HTR-8/SVneo (cell line): Measurements from ENCODE around the gene LRRC27.

ENCODE experiments used
- DNase-seq: peaks from one replicate; pipeline ENCODE4 v3.0.0; 2011; ENCODE audit warnings: low spot score, mixed read lengths; ENCODE audit not compliant: insufficient read length
- FAIRE-seq: peaks from 2 replicates; lab custom pipeline; 2011; peaks lifted over from hg19 to GRCh38; lab: Jason Lieb, UNC

LRRC27 gene

DNA sequence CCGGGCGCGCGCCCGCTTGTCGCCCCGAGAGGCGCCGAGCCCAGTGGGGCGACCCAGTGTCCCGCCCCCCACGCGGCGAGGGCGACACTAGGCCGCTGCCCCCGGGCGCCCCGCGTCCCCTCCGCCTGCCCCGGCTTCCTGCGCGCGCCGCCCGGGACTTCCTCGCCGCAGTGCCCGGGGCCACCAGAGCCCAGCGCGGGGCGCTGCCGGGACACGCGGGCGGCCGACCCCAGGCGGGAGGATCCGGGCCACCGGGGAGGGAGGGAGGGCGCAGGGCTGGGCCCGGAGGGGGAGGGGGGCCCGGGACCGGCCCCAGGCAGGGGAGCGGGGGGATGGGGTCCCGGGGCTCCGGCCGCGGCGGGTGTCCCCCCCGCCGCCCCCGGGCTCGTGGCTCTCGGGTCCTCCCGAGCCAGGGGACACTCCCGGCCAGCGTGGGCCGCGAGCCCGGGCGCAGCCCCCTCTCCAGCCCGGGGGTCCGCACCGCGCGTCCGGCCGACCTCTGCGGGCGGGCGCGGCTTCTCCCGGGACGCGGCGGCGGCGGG, 64.6 kb downstream of the LRRC27 start:
- no peak for FAIRE-seq

DNA sequence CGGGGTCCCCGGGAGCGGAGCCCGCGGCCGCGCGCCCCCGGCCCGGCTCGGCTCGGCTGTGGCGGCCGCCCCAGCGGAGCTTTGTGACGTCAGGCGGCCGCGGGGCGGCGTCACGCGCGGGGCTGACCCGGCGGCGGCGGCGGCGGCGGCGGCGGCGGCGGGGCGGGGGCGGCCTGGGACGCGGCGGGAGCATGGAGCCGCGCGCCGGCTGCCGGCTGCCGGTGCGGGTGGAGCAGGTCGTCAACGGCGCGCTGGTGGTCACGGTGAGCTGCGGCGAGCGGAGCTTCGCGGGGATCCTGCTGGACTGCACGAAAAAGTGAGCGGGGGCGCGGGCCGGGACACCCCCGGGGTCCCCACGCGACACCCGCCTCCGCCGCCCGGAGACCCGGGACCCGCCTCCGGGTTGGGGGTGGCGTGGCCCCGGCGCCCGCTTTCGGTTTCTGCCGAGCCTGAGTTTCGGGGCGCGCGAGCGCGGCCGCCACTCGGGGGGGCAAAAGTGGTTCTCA, 65.1 kb downstream of the LRRC27 start, which contains the start of gene PWWP2B:
TSS of gene PWWP2B (plus strand) at position 165 of the 506 bp plus-strand sequence. CDS start at position 192, 27 bp downstream.
- no peak for FAIRE-seq
- no peak for DNase-seq

More for the DNA sequence above, 64.6 kb downstream of the LRRC27 start:
- DNase-seq: peak; percentile 42

DNA sequence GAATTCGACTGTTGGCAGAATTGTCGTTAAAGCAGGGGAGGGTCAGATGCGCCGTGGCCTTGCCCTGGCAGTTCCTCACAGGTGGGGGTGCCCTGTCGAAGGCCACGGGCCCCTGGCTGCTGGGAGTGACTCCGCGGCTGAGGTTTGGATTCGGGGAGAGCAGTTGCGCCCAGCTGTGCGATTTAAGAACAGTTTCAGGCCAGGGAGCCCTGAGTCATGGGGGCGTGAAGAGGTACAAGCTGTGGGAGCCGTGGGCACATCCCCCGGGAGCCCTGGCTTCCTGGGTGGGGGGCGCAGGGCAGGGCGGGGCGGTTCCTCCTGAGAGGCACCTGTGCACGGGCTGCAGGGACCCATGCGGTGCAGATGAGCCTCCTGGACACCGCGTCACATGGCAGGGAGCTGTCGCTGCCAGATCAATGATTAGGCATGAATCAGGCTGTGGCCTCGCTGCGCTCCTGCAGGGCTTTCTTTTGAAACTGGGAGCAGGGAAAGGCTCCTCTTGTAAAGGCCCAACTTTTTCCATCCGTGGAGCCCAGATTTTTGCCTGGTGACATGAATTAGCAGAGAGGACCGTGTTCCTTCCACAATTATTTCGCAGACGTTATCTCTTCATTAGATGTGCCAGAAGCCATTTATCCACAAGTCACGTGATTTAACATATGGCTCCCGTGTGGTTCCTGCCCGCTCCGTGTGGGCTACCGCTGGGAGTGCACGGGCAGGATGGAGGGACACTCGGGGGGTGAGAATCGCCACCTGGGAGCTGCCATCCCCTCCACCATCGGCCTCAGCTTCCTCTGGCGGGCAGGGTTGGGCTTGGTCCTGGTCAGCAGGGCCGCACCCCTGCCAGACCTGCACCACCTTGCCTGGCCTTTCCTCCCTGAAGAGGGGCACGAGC, 65.9 kb downstream of the LRRC27 start:
- DNase-seq (no peak), FAIRE-seq (no peak)

DNA sequence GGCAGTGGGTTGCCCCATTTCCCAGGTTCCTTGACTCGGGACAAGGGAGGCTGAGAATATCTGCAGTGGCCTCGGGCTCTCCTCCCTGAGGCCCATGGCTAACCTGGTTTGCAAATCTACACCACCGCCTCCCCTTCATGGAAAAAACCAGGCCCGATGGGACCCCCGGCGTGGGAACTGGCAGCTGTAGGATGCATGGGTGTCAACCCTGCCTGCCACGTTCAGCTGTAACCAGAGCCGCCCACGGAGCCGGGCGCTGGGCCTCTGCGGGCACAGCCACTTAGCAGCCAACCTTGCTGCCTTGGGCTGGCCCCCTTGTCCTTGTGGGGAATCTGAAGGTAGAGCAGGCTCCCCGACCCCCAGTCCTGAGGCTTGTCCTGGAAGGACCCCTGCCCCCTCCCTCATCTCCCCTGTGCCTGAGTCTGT, 66.6 kb downstream of the LRRC27 start:
- FAIRE-seq: no peak
- DNase-seq: no peak

DNA sequence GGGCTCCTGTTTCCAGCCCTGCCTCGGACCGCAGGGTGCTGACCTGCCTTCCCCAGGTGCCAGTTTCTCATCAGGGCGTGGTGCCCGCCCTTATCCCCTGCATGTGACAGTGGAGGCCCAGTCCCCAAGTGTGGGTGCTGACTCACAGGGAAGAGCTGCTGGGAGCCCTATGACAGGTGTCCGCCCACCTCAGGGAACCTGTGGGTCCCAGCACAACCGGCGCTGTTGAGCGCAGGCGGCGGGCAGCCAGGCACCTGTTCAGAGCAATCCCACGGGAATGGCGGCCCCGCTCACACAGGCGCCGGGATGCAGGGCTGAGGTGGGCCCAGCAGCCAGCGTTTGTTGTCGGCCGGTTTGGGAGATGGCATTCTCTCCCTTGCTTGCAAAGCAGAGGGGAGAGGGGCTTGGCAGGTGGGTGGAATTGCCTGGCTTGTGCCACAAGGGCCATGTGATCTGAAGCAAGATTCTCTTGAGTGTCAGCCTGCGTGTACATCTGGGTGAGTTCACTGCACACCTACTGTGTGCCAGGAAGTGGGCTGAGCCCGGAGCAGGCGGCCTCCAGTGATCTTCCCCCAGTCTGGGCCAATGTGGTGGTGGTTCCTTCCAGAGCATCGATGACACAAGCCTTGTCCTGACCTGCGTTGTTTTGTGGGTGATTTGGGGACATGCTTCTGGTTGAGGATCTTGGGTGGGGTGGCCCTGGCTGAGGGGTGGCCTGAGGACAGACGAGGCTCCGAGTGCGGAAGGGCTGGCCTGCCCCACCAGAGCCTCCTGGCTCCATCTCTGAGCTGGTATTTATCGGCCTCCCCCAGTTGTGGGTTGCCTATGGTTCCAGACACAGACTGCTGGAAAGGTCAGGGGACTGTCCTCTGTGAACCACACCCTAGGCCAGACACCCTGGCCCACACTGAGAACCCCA, 67.4 kb downstream of the LRRC27 start:
- FAIRE-seq (no peak), DNase-seq (no peak)

DNA sequence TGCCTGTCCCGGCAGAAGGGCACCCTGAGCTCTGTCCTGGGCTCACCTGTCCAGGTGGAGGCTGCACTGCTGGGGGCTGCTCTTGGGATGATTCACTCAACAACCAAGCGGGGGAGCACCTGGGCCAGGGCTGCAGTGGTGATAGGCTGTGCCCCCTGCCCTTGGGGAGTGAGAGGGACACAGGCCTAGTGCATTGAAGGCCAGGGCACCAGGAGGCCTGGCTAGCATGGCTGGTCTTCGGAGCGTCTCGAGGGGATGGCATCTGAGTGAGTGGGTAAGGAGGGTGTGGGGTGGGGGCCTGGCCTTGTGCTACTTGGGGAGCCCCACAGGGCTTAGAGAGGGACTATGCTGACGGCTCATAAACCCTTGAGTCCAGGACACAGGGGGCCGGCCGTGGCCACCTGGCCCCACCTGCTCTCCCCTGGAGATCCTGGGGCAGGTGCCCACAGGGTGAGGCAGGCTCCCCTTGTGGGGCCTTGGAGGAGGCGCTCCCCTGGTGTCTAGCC, 68.1 kb downstream of the LRRC27 start:
- FAIRE-seq (no peak), DNase-seq (no peak)

DNA sequence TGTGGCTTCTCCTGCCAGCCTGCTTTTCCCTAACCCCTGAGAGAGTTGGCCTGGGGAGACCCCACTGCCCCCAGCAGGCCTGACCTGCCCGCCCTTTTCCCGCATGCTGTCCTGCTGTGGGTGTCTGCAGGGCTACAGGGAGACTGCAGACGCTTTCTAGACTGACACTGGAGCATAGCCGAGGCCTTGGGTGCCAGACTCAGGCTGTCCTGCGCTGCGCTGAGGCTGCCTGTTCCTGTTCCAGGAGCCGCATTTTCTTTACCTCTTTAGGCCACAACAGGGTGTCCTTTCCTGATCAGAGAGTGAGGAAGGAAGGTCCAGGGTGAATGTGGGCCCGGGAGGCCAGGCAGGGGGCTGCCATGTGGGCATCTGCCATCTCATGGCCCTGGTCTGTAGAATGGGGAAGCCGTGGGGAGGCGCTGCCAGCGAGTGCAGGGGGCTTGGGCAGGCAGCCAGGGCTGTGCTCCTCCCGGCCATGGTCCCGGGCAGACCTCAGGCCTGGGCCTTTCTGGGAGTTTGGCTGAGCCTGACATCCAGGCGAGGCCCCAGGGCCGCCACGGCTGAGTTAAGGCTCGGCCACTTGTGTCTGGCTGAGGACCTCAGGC, 68.7 kb downstream of the LRRC27 start:
- FAIRE-seq (no peak), DNase-seq (no peak)

DNA sequence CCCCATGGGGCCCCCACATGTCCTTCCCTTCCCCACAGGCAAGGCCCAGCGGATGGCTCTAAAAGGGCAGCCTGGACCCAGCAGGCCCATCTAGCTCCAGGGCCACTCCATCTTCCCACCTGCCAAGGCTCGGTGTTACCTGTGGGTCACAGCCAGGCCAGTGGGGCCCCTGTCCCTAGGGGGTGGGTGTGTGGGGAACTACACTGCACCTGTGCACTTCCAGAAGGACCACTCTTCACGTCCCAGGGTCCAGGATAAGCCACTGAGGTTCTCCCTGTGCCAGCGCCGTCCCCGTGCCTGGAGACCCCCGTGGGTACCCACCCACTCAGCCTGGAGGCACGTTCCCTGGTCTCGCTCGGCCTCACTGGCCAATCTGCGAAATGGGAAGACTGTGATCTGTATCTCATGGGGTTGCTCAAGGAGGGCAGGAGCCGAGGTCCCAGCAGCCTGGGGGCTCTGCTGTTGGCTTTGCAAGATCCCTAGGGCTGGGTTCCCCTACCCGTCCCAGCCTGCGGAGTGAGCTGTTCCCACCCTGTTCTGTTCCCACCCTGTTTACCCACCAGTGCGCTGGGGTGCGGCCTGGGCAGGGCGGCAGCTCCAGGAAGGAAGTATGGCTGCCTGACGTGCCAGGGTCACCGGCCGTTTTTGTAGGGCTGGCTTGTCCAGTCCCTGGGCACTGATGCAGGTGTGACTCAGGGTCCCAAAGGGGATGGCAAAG, 69.6 kb downstream of the LRRC27 start:
- FAIRE-seq (no peak), DNase-seq (no peak)

DNA sequence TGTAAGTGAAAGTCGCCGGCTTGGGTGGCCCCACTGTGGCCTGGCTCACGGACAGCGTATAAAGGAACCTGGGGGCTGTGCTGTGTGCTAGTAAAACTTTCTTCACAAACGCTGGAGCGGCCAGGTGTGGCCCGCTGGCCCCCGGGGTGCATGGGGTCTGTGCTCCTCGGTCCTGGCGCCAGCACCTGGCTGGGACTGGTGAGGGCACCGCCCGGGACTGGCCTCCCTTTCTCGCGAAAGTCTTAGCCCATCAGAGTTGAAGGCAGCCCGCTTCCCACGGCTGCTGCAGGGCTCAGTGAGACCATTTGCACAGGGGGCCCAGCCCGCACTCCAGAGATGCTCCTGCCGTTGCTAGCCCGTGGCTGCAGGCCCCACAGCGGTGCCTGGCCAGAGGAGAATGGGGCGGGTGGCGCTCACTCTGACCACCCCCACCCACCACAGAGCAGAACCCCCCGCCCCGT, 70.8 kb downstream of the LRRC27 start:
- DNase-seq: no peak
- no peak for FAIRE-seq

DNA sequence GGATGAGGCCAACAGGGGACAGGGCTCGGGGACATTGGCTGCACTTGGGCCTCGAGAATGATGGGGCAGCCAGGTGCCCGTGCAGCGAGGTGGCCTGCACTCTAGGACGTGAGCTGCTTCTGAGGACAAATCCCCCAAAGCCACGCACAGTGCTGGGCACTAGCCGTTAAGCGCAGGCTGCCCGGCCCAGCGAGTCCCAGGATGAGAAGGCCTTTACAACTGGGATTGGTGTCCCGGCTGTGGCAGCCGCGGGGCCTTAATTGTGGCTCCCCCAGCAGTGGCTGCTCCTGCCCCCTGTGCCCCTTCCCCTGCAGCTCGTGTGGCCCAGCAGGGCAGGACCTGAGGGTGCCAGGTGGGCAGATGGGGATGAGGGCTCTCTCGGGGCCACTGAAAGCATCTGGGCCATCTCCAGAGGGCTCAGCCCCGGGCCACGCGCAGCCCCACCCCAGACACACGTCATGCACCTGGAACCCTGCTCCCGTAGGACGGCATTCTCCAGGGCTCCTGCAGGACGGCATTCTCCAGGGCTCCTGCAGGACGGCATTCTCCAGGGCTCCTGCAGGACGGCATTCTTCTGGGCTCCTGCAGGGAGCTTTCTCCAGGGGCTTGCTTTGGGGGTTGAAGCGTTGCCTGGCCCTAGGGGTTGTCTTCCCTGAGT, 71.6 kb downstream of the LRRC27 start:
- no peak for FAIRE-seq
- DNase-seq: no peak

DNA sequence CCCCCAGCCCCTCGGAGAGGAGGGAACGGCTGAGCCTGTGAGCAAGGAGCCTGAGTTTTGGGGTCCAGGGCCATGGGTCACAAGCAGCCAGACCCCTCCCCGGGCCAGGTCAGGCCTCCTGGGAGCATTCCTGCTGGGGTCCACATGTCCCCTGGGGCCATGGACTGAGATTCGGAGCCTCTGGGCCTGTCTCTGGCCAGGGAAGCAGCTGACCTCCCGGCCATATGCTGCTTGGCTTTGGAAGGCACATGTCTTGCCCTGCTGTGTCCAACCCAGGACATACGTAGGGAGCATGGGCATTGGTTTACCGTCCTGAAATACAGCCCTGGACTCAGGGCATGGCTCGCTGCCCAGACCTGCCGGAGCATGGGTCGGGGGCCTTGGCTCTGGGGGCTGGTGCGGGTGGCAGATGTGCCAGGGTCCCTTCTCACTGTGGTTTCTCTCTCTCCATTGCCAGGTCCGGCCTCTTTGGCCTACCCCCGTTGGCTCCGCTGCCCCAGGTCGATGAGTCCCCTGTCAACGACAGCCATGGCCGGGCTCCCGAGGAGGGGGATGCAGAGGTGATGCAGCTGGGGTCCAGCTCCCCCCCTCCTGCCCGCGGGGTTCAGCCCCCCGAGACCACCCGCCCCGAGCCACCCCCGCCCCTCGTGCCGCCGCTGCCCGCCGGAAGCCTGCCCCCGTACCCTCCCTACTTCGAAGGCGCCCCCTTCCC, 72.3 kb downstream of the LRRC27 start:
- DNase-seq: no peak
- FAIRE-seq: no peak

DNA sequence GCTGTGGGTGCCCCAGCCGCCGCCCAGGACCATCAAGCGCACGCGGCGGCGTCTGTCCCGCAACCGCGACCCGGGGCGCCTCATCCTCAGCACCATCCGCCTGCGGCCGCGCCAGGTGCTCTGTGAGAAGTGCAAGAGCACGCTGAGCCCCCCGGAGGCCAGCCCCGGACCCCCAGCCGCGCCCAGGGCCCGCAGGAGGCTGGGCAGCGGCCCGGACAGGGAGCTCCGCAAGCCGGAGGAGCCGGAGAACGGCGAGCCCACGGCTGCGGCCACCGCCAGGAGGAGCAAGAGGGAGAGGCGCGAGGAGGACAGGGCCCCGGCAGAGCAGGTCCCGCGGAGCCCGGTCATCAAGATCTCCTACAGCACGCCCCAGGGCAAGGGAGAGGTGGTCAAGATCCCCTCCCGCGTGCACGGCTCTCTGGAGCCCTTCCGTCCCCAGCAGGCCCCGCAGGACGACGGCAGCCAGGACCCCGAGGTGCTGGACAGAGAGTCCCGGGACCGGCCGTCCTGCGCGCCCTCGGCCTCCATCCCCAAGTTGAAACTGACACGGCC, 73.0 kb downstream of the LRRC27 start:
- DNase-seq (no peak), FAIRE-seq (no peak)

DNA sequence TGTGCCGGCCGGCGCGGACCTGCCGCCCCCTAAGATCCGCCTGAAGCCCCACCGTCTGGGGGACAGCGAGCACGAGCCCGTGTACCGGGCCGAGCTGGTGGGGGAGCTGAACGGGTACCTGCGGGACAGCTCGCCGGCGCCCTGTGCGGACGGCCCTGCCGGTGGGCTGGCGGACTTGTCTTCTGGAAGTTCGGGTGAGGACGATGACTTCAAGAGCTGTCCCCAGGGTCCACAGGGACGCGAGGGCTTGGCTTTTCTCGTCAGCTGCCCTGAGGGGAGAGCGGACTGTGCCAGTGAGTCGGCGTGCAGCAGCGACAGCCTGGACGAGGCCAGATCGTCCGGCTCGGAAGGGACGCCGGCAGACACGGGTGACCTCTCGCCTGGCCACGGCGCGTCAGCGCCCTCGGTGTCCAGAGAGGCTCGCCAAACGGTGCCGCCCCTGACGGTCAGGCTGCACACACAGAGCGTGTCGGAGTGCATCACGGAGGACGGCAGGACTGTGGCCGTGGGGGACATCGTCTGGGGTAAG, 73.5 kb downstream of the LRRC27 start:
- no peak for FAIRE-seq
- DNase-seq: no peak

DNA sequence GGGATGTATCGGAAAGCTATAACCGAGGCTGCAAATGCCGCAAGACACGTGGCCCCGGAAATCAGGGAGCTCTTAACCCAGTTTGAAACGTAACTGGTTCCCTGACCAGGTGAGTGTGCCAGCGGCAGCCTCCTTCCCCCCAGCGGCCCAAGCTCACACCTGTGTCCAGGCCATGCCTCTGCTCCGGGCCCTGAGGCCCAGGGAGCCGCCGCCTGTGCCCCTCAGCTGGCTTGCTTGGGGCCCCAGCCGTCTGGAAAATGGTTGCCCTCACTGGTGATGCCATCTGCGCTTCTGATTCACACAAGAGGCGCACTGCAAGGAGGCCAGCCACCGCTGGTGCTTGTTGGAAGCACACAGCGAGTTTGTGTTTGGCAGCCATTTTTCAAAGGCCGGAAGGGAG, 74.2 kb downstream of the LRRC27 start:
- FAIRE-seq (no peak), DNase-seq (no peak)

DNA sequence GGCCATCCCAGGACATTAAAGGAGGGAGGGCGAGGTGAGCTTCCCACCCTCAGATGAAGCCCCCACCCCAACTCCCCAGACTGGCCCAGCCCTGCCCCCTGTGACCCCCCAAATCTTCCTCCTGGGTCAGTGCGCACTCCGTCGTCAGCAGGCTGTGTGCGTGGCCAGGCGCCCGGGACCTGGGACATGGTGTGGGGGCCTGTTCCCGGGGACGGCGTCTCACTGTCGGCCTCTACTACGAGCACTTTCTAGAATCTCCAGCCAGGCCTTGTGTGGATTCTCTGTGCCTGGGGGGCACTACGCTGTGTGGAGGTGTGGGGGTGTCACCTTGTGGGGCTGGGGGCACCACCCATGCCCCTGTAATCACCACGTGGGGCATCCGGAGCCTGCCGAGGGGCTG, 74.8 kb downstream of the LRRC27 start:
- FAIRE-seq (no peak), DNase-seq (no peak)

DNA sequence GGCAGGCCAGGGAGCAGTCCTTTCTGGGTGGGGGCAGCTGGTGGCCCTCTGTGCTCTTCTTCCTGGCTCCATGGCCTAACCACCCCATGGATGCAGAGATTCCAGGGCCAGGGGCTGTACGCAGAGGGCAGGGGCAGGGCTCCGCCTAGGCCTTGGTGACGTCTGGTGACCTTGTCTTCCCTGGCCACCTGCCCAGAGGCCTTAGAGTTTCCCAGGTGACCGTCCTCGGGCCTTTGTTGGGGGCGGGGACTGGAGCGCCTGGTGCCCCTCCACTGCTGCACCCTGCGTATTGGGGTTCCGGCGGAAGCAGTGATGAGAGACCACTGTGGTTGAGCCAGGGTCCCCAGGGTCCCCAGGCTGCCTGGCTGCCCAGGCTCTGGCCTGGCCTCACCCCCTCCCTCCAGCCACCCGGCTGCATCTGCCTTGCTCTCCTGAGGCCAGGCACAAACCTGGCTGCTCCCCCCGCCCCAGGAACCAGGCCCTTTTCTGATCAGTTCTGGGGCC, 75.3 kb downstream of the LRRC27 start:
- no peak for FAIRE-seq

DNA sequence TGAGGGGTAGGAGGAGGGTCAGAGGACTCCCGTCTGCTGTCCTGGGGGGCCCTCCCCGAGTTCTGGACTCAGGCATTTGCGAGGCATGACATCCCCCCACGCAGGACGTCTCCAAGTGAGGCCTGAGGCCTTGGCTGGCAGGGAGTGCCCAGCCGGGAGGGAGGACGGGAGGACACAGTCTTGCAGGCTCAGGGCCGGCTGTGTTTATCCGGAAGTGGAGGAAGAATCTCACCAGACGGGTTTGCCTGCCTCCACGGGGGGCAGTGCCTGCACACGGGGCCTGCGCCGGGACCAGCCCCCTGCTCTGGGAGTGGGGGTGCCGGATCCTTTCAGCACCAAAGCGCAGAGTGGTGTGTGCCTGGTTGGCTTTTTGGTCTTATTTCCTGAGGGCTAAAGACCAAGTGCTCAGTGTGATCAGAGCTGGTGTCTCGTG, 75.9 kb downstream of the LRRC27 start:
- no peak for DNase-seq
- no peak for FAIRE-seq

More for the DNA sequence above, 75.3 kb downstream of the LRRC27 start:
- DNase-seq: no peak
